ENCODE results near the gene PRLR. TPM values are rescaled to one million over a fixed set of nuclear protein-coding genes. Genes with fewer than 3 reads are reported as not detected.

Gene PRLR
- total RNA-seq, 2 donors from 2014 or later = 1.1 to 7.1 TPM

DNA sequence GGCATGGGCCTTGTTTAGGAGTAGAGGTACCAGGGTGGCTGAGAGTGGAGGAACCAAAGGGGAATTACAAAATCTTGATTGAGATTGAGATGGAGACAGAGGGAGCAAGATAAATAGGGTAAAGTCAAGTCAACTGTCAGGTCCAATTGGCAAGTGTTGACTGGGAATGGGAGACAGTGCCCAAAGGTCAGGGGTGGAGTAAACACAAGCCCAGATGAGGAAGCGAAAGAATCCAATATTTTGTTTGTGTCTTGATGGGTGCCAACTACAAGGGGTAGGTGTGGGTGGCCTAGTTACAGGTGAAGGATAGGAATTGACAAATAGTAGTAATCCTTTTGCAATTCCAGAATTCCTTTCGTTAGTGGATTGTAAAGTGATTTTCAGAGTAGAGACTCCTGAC is 107.5 kb downstream of the PRLR start:
- no peaks in the 10 kb centered on the region for H3K9me3 ChIP-seq
- DNase-seq (ENCODE audit: low spot score) = no peak
- no peaks in the 10 kb centered on the region for H3K4me1 ChIP-seq (replicated peaks)
- intact Hi-C loops (cut with DNase I) = no loop called here
- H3K27ac ChIP-seq = no peak overlapping the region
- H3K36me3 ChIP-seq = no peaks in the 10 kb centered on the region
- 94% methylated on average over 2 of the region's 2 CpGs for WGBS
- no peaks in the 10 kb centered on the region for H3K27me3 ChIP-seq (replicated peaks; ENCODE audit: insufficient read depth)
- no peak overlapping the region for H3K4me3 ChIP-seq
- TF ChIP-seq POLR2A (IDR thresholded peaks at IDR 0.05) = no peak
- TF ChIP-seq, protein P1, sequence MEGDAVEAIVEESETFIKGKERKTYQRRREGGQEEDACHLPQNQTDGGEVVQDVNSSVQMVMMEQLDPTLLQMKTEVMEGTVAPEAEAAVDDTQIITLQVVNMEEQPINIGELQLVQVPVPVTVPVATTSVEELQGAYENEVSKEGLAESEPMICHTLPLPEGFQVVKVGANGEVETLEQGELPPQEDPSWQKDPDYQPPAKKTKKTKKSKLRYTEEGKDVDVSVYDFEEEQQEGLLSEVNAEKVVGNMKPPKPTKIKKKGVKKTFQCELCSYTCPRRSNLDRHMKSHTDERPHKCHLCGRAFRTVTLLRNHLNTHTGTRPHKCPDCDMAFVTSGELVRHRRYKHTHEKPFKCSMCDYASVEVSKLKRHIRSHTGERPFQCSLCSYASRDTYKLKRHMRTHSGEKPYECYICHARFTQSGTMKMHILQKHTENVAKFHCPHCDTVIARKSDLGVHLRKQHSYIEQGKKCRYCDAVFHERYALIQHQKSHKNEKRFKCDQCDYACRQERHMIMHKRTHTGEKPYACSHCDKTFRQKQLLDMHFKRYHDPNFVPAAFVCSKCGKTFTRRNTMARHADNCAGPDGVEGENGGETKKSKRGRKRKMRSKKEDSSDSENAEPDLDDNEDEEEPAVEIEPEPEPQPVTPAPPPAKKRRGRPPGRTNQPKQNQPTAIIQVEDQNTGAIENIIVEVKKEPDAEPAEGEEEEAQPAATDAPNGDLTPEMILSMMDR (IDR thresholded peaks at IDR 0.05) = no peak
- no peak for TF ChIP-seq POLR2AphosphoS5 (IDR thresholded peaks at IDR 0.05)

- DNase-seq (ENCODE audit: low spot score) = no peak
- 34% methylated on average over 1 of the region's 1 CpG for WGBS
These were observed 109.6 kb downstream of the PRLR start for GRCh38 chr5:35120715-35121114.

GRCh38 chr5:35117967-35118366 is 112.3 kb downstream of the PRLR start:
- Histone ChIP-seq H3K36me3 (no peaks in the 10 kb centered on the region), H3K4me1 (replicated peaks) (no peaks in the 10 kb centered on the region), H3K27me3 (replicated peaks; ENCODE audit: insufficient read depth) (no peaks in the 10 kb centered on the region), H3K27ac (no peak overlapping the region), H3K4me3 (no peak overlapping the region), H3K9me3 (no peaks in the 10 kb centered on the region)
- DNase-seq (ENCODE audit: low spot score) = no peak
- TF ChIP-seq POLR2A (IDR thresholded peaks at IDR 0.05) = no peak
- TF ChIP-seq, protein P1 (IDR thresholded peaks at IDR 0.05) = no peak
- no peak for TF ChIP-seq POLR2AphosphoS5 (IDR thresholded peaks at IDR 0.05)
- intact Hi-C loops (cut with DNase I) = no loop called here
- 87% methylated on average over 6 of the region's 6 CpGs for WGBS

More at GRCh38 chr5:35120715-35121114, 109.6 kb downstream of the PRLR start:
- Histone ChIP-seq H3K36me3 (no peaks in the 10 kb centered on the region), H3K27me3 (replicated peaks; ENCODE audit: insufficient read depth) (no peaks in the 10 kb centered on the region), H3K27ac (no peak overlapping the region), H3K4me1 (replicated peaks) (no peaks in the 10 kb centered on the region), H3K4me3 (no peak overlapping the region), H3K9me3 (no peaks in the 10 kb centered on the region)
- no peak for TF ChIP-seq POLR2AphosphoS5 (IDR thresholded peaks at IDR 0.05)
- no peak for TF ChIP-seq POLR2A (IDR thresholded peaks at IDR 0.05)
- TF ChIP-seq, protein P1 (IDR thresholded peaks at IDR 0.05) = no peak
- intact Hi-C loops (cut with DNase I) = no loop called here

GRCh38 chr5:35115920-35116319 is 114.4 kb downstream of the PRLR start:
- no peak for DNase-seq (ENCODE audit: low spot score)
- Histone ChIP-seq H3K27me3 (replicated peaks; ENCODE audit: insufficient read depth) (no peaks in the 10 kb centered on the region), H3K36me3 (no peaks in the 10 kb centered on the region), H3K27ac (no peak overlapping the region), H3K4me1 (replicated peaks) (no peaks in the 10 kb centered on the region), H3K4me3 (no peak overlapping the region), H3K9me3 (no peaks in the 10 kb centered on the region)
- TF ChIP-seq, protein P1 (IDR thresholded peaks at IDR 0.05) = no peak
- TF ChIP-seq POLR2AphosphoS5 (IDR thresholded peaks at IDR 0.05) (no peak), POLR2A (IDR thresholded peaks at IDR 0.05) (no peak)
- intact Hi-C loops (cut with DNase I) = no loop called here

GRCh38 chr5:35114698-35115097 is 115.6 kb downstream of the PRLR start:
- no peaks in the 10 kb centered on the region for H3K4me1 ChIP-seq (replicated peaks)
- no peak overlapping the region for H3K4me3 ChIP-seq
- TF ChIP-seq POLR2A (IDR thresholded peaks at IDR 0.05) (no peak), POLR2AphosphoS5 (IDR thresholded peaks at IDR 0.05) (no peak)
- TF ChIP-seq, protein P1 (IDR thresholded peaks at IDR 0.05) = no peak
- no peaks in the 10 kb centered on the region for H3K9me3 ChIP-seq
- H3K27me3 ChIP-seq (replicated peaks; ENCODE audit: insufficient read depth) = no peaks in the 10 kb centered on the region
- H3K27ac ChIP-seq = no peak overlapping the region
- WGBS = 79% methylated on average over 4 of the region's 4 CpGs
- intact Hi-C loops (cut with DNase I) = no loop called here
- no peak for DNase-seq (ENCODE audit: low spot score)
- no peaks in the 10 kb centered on the region for H3K36me3 ChIP-seq

All from prostate gland (tissue), 2 donors.